Osteocyte (in vitro differentiated cells): Measurements from ENCODE around the gene MEGF11. TPM values are rescaled to one million over a fixed set of nuclear protein-coding genes. Genes with fewer than 3 reads are reported as not detected.

ENCODE experiments used
- DNase-seq: peaks from one replicate; pipeline ENCODE4 v3.0.0; 2021; ENCODE audit warnings: mixed read lengths; ENCODE audit not compliant: unreplicated experiment; ENCODE audit errors: extremely low spot score
- H3K27ac Mint-ChIP-seq: one replicate; pipeline ENCODE4 v1.8.0; 2021; ENCODE audit warnings: mild to moderate bottlenecking, mixed read lengths; ENCODE audit not compliant: unreplicated experiment
- H3K27me3 Mint-ChIP-seq: one replicate; pipeline ENCODE4 v1.8.0; 2021; ENCODE audit warnings: mixed read lengths; ENCODE audit not compliant: unreplicated experiment
- H3K36me3 Mint-ChIP-seq: one replicate; pipeline ENCODE4 v1.8.0; 2021; ENCODE audit warnings: mixed read lengths; ENCODE audit not compliant: unreplicated experiment
- H3K4me1 Mint-ChIP-seq: one replicate; pipeline ENCODE4 v1.8.0; 2021; ENCODE audit warnings: mixed read lengths; ENCODE audit not compliant: unreplicated experiment
- H3K4me3 Mint-ChIP-seq: one replicate; pipeline ENCODE4 v1.8.0; 2021; ENCODE audit warnings: mild to moderate bottlenecking, moderate library complexity, mixed read lengths; ENCODE audit not compliant: unreplicated experiment
- H3K9me3 Mint-ChIP-seq: one replicate; pipeline ENCODE4 v1.8.0; 2021; ENCODE audit warnings: mixed read lengths; ENCODE audit not compliant: unreplicated experiment
- CTCF ChIP-seq: fragments of 200-600 bp; sonication (generic); IDR thresholded peaks from 2 replicates; pipeline ENCODE4 v1.5.0; 2021; ENCODE audit warnings: antibody characterized with exemption, mild to moderate bottlenecking, moderate library complexity
- total RNA-seq: library from RNA; stranded (reverse); gene quantifications from 2 replicates; pipeline ENCODE4 v1.2.1, GENCODE V29; 2021

MEGF11 gene
- total RNA-seq, 1 donor from 2014 or later = not detected

DNA sequence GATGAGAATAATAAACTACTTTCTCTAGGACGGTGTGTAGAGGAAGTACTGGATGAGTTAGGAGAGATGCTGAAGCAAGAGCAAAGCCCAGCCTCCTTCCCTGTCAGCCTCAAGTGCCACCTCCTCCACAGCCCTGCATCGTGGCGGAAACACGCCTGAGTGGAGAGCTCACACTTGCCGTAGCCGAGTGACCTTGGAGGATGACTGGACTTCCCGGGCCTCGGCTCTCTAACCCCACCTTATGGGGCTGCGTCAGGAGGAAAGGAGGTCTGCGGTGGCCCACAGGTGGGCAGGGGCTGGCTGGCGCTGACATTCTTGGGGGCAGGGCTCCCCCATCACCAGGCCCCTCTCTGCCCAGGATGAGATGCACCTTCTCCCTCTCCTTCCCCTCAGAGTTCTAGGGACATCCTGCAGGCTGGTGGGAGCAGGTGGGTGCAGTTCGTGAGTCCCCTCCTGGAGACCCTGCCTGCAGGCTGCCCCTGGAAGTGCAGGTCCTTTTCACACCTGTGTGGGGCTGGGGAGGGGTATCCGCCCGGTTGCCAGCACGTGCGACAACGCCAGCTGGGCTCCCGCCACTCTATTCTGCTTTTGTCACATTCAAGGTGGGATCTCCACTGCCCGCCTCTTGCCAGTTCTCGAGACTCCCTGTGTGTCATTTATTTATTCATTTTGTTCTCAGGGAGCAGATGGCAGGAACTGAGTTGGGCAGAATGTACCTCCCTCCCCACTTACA, 175.2 kb downstream of the MEGF11 start:
- Mint-ChIP-seq H3K4me1 (peaks cover 21% of the 10 kb centered on the region), H3K27me3 (peaks cover 19% of the 10 kb centered on the region), H3K4me3 (no peak overlapping the region), H3K9me3 (no peaks in the 10 kb centered on the region), H3K27ac (no peak overlapping the region), H3K36me3 (no peaks in the 10 kb centered on the region)
- no peak for DNase-seq
- no peak for TF ChIP-seq CTCF

GRCh38 chr15:66077320-66077663, 176.3 kb downstream of the MEGF11 start:
- Mint-ChIP-seq H3K36me3 (no peaks in the 10 kb centered on the region), H3K27ac (no peak overlapping the region), H3K27me3 (peaks cover 12% of the 10 kb centered on the region), H3K4me1 (peaks cover 32% of the 10 kb centered on the region), H3K4me3 (no peak overlapping the region), H3K9me3 (no peaks in the 10 kb centered on the region)
- no peak for DNase-seq
- no peak for TF ChIP-seq CTCF

DNA sequence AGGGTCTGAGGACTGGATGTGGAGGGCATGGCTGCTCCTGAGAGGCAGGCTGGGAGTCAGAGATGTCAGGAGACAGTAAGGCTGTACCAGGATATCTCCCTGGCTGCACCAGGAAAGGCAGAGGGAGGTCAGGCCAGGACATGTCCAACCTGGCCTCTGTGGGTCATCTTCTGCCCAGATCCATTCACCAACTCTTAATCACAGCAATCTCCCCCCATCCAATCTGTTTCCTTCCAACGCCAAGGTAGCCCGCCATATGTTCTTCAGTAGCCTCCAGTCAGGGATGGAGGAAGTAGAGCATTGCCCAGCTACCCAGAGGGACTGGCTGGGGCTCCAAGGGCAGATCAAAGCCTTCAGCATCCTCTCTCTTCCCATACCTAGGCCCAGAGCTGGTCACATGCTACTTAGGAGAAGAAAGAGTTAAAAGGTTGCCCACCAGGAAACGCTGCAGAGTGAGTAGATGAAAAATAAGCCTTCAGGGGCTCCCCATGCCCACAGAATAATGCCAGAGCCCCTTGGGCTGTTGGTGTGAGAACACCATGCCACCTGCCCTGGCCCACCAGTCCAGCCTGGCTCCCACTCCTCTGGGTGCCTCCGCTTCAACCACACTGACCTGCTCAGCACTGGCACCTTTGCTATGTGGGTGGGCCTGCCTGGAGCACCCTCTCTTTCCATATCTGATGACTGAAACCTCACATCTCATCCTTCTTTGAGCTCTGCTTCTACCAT, 176.8 kb downstream of the MEGF11 start:
- H3K9me3 Mint-ChIP-seq = no peaks in the 10 kb centered on the region
- no peak overlapping the region for H3K27ac Mint-ChIP-seq
- no peaks in the 10 kb centered on the region for H3K36me3 Mint-ChIP-seq
- no peak for DNase-seq
- no peak overlapping the region for H3K4me3 Mint-ChIP-seq
- TF ChIP-seq CTCF = no peak
- peaks cover 37% of the 10 kb centered on the region for H3K4me1 Mint-ChIP-seq
- peaks cover 12% of the 10 kb centered on the region for H3K27me3 Mint-ChIP-seq

- no peak for TF ChIP-seq CTCF
- H3K27ac Mint-ChIP-seq = no peak overlapping the region
- DNase-seq = no peak
- no peak overlapping the region for H3K4me3 Mint-ChIP-seq
- H3K27me3 Mint-ChIP-seq = peaks cover 12% of the 10 kb centered on the region
- no peaks in the 10 kb centered on the region for H3K9me3 Mint-ChIP-seq
- H3K4me1 Mint-ChIP-seq = peaks cover 40% of the 10 kb centered on the region
- no peaks in the 10 kb centered on the region for H3K36me3 Mint-ChIP-seq
Measured at GRCh38 chr15:66075947-66076346, 177.6 kb downstream of the MEGF11 start.

GRCh38 chr15:66072616-66073361, 180.8 kb downstream of the MEGF11 start:
- Mint-ChIP-seq H3K9me3 (no peaks in the 10 kb centered on the region), H3K4me1 (peaks cover 31% of the 10 kb centered on the region), H3K27me3 (peaks cover 12% of the 10 kb centered on the region), H3K4me3 (no peak overlapping the region), H3K36me3 (no peaks in the 10 kb centered on the region), H3K27ac (peak overlapping the region; percentile 76)
- no peak for DNase-seq
- TF ChIP-seq CTCF = no peak
